ENCODE data around the gene CD86.

GRCh38 chr3:122168044-122168443, 112.9 kb downstream of the CD86 start:
- TF ChIP-seq, protein P1, sequence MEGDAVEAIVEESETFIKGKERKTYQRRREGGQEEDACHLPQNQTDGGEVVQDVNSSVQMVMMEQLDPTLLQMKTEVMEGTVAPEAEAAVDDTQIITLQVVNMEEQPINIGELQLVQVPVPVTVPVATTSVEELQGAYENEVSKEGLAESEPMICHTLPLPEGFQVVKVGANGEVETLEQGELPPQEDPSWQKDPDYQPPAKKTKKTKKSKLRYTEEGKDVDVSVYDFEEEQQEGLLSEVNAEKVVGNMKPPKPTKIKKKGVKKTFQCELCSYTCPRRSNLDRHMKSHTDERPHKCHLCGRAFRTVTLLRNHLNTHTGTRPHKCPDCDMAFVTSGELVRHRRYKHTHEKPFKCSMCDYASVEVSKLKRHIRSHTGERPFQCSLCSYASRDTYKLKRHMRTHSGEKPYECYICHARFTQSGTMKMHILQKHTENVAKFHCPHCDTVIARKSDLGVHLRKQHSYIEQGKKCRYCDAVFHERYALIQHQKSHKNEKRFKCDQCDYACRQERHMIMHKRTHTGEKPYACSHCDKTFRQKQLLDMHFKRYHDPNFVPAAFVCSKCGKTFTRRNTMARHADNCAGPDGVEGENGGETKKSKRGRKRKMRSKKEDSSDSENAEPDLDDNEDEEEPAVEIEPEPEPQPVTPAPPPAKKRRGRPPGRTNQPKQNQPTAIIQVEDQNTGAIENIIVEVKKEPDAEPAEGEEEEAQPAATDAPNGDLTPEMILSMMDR (IDR thresholded peaks at IDR 0.05): no peak
- TF ChIP-seq POLR2AphosphoS5 (IDR thresholded peaks at IDR 0.05): no peak
